ENCODE results near the gene AHSG.

DNA sequence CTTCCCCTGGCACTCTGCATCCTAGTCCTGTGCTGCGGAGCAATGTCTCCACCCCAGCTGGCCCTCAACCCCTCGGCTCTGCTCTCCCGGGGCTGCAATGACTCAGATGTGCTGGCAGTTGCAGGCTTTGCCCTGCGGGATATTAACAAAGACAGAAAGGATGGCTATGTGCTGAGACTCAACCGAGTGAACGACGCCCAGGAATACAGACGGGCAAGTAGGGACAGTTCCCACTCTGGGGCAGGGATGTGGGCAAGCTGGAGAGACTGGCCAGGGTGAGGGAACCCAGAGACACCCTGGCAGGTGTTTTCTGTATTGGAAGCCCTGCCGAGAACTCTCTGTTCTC is 27.6 kb downstream of the AHSG start:
- no peak for TF ChIP-seq POLR2A (IDR thresholded peaks at IDR 0.05)
- TF ChIP-seq, protein P1, sequence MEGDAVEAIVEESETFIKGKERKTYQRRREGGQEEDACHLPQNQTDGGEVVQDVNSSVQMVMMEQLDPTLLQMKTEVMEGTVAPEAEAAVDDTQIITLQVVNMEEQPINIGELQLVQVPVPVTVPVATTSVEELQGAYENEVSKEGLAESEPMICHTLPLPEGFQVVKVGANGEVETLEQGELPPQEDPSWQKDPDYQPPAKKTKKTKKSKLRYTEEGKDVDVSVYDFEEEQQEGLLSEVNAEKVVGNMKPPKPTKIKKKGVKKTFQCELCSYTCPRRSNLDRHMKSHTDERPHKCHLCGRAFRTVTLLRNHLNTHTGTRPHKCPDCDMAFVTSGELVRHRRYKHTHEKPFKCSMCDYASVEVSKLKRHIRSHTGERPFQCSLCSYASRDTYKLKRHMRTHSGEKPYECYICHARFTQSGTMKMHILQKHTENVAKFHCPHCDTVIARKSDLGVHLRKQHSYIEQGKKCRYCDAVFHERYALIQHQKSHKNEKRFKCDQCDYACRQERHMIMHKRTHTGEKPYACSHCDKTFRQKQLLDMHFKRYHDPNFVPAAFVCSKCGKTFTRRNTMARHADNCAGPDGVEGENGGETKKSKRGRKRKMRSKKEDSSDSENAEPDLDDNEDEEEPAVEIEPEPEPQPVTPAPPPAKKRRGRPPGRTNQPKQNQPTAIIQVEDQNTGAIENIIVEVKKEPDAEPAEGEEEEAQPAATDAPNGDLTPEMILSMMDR (IDR thresholded peaks at IDR 0.05) = no peak
